Activated CD4-positive, alpha-beta T cell treated with anti-CD3 and anti-CD28 coated beads, Interleukin-2, amount 50 U/mL, for 16 hours (primary cell): Measurements from ENCODE around the gene SECTM1.

Source experiments
- DNase-seq: peaks from one replicate; pipeline ENCODE4 v3.0.0-alpha.2; 2020

SECTM1 gene

DNA sequence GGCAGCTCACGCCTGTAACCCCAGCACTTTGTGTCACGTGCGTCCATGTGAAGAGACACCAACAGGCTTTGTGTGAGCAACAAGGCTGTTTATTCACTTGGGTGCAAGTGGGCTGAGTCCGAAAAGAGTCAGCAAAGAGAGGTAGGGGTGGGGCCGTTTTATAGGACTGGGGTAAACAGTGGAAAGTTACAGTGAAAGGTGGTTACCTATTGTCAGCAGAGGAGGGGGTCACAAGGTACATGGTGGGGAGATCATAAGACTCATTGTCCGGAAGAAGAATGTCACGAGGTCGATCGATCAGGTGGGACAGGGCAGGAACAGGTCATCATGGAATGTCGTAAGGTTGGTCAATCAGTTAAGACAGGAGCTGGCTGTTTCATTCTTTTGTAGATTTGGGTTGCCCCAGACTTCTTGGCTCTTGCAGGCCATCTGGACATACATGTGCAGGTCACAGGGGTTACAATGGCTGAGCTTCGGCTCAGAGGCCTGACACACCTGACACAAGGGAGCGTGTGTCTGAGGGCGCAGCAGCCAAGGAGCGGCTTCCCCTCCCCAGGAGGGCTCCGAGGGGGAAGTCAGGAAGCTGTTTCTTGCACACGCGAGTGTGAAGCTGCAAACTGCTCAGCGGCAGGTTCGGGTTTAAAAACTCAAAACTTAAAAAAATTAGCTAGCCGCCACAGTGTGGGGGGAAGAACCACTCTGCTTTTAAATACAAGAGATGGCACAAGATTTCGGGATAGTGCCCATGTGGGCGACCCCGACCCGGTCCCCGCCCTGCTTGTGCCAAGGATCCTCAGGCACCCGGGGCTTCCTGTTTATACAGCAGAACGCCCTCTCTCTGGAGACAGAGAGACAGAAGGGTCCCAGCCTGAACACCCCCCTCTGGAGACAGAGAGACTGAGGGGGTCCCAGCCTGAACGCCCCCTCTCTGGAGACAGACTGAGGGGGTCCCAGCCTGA, 13.1 kb upstream of the SECTM1 start:
- DNase-seq: no peak

DNA sequence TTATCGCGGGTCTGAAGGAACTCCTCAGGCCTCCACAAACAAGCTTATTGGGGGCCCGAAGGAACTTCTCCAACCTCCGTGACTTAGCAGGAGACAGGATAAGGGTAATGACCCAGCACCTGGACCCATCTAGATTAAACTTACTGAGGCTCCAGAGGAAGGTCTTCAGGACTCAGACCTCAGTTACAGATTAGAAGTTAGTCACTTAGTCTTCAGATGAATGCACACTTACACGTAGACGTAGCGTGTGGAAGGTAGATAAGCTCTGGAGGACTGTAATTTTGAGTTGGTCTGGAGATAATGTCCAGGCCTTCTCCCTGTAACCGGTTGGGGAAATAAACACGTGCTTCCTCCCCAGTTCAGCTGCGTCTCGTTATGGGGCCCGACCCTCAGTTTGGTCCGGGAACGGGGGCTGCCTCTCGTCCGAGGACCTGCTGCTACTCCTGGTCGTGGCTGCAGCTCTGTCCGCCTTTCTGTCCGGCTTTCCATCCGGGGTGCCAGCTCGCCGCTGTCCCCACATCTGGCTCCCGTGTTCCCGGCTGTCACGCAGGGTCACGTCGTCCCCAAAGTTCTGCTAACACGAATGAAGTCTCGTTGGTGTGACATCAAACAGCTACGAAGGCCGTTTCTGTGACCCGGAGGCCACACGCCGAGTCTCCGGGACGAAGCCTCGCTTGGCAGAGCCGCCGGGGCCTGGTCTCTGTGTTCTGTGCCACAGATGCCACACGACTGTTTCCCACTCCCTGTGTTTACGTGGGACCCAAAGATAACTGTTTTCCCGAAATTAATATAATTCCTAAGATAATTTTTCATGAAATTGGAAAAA, 11.8 kb upstream of the SECTM1 start:
- no peak for DNase-seq

DNA sequence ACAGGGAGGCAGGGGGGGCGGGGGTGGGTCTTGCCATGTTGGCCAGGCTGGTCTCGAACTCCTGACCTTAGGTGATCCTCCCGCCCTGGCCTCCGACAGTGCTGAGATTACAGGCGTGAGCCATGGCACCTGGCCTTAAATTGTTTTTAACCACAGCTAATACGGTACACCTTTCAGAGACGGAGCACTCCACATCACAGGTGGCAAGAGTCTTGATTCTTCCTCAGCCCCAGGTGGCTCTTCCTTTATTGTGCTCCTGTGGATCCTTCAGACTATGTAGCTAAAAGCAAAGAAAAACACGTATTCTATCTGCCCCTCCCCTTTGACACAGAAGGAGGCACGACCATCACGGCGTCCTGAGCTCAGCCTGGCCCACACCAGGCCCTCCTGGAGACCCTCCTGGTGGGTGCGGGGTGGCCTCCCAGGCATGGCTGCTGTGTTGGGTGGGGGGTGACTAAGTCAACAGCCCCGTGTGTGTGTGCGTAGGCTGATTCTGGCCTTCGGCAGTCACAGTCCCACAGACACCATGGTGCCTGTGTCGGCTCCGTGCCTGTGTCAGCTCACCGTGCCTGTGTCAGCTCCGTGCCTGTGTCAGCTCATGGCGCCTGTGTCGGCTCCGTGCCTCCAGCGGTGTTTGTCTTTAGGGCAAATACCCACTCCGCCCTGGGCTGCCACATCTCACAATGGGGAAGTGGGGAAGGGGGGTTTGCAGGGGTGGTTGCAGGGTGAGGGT, 10.8 kb upstream of the SECTM1 start:
- no peak for DNase-seq

DNA sequence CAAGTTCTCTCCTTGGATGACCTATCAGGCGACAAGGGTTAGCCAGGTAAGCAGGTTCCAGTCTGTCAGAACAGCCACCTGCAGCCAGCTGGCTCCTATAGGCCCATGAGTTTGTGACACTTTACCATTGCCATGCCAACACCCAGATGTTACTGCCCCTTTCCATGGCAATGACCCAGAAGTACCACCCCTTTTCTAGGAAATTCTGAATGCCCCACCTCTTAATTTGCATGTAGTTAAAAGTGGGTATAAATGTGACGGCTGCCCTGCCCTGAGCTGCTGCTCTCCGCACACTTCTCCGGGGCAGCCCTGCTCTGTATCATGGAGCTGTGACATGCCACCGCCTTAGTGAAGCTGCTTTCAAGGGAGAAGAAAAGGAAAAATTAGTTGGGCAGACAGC, 10.0 kb upstream of the SECTM1 start:
- DNase-seq: no peak

DNA sequence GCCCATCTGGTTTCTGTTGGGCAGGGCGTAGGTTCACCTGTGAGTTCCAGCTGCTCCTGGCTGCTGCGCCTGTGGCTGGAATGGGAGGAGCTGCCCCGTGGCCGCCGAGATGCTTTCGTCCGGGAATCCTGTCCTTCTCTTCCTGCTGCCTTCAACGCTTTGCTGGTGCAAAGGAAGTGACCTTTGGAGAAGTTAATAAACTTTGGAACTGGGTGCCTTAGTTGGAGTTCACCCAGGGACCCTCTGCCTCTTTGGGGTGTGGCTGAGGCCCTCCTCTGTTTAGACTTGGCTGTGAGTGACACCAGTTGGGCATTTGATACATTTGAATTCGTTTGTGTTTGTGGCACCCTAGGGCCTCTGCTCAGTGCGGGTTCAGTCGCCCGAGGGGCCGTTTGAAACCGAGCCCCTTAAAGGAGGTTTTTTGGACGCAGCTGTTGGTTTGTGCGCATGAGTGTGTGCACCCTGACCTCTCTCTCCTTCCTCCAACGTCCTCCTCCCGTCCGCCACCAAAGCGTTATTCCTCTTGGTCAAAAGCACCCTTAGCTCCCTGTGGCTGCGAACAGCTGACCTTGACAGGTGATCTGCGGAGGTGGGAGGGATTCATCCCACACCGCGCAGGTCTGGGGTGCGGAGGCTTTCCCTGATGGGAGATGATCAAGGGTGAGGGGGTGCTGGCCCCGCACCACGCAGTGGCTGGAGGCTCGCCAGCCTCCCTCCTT, 9.0 kb upstream of the SECTM1 start:
- no peak for DNase-seq

DNA sequence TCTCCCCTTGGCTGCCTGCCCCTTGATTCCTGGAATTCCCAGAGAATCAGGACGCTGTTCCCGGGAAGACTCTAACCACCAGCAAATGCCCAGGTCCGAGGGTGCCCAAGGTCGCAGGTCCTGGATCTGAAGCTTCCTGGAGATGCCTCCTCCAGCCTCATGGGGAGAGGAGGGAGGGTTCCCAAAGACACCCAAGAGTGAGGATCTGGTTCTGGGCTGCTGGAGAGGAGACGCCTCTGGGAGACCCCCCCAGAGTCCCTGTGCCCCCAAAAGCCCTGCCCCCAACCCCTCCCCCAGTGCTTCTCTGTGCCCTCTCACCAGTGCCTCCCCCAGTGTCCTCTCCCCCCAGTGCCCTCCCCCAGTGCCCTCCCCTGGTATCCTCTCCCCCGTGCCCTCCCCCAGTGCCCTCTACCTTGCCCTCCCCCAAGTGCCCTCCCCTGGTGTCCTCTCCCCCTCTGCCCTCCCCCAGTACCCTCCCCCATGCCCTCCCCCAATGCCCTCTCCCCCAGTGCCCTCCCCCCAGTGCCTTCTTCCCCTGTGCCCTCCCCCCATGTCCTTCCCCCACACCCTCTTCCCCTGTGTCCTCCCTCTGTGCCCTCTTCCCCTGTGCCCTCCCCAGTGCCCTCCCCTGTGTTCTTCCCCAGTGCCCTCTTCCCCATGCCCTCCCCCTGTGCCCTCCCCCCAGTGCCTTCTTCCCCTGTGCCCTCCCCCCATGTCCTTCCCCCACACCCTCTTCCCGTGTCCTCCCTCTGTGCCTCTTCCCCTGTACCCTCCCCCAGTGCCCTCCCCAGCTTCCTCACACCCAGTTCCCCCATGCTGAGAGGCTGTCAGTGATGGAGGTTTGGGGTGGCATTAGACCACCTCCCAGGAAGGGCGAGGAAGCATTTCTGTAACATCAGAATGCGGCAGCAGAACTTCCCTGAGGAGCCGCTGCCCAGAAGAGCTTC, 6.3 kb upstream of the SECTM1 start:
- no peak for DNase-seq

DNA sequence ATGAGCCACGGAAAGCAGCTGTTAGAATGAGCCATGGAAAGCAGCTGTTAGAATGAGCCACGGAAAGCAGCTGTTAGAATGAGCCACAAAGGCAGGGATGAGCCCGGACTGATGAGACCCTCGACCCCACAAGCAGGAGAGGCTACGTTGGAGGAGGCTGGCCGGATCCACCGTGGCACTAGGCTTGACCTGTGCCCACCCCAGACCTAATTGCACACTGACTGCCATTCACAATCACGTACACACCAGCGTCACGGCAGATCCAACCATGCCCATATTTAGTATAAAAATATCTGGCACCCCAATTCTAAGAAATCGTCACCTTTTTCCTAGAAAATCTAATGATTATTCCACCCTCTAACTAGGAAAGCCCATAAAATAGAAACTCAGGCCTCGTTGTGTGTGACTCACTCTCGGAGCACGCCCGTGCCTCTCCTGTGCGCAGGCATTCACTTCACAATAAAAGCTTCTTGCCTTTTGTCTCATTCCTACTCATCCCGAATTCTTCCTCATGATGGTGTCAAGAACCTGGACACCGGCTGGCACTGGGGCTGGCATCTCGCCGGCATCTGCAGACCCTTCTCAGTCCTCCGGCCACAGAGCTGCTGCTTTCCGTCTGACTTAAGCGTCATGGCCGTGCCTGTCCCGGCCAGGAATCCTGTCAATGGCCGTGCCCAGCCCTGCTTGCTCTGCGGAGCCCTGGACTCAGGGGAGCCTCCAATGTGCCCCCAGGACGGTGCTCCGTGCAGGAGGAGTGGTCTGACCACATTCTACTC, 5.5 kb upstream of the SECTM1 start:
- peak; percentile 34 for DNase-seq

DNA sequence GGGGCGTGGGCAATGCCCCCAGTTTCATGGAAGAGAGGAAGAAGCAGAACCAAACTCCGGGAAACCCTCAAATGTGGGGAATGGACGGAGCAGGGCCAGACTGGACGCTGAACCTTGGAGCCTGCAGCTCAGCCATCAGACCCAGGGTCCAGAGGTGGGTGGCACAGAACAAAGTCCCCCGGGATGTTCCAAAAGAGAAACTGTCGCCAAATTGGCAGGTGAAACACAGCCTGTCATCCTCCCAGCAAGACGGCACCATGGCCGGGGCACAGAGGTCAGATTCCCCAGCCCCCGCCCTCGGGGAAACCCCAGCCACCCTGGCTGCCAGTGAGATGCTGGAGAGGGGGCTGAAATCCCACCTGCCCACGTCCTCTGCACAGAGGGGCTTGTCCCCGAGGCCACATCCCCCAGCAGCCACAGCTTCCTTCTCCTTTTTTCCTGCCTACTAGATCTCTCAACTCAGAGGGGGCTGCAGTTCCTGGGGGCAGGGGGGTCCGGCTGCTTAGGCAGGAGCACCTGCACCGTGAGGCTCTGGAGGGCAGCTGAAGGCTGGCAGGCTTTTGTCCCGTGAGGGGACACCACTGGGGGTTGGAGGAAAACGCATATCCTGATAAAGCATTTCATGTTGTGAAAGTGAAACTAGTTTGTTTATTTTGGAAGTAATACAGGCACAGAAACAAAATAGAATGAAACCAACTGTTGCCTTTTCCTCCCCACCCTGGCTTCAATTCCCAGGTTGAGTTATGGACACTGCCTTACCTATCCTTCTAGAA, 1.2 kb upstream of the SECTM1 start:
- peak; percentile 31 for DNase-seq

DNA sequence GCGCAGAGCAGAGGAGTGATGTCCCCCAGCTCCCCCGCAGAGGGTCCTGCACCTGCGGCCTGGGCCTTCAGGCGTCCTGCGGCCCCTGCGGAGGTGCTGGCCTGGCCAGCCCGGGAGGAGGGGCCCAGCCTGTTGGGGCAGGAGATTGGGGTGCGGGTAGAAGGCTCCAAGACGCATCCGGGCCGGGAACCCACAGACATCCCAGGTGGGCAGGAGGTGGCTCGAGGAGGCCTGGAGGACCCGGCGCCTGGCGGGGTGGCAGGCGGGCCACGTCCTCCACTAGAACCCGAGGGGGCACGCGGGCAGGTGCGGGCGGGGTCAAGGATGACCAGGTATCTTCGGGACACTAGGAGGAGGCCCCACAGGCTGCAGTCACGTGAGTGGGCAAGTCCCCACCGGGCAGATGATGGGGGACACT, 647 bp upstream of the SECTM1 start:
- DNase-seq: no peak

DNA sequence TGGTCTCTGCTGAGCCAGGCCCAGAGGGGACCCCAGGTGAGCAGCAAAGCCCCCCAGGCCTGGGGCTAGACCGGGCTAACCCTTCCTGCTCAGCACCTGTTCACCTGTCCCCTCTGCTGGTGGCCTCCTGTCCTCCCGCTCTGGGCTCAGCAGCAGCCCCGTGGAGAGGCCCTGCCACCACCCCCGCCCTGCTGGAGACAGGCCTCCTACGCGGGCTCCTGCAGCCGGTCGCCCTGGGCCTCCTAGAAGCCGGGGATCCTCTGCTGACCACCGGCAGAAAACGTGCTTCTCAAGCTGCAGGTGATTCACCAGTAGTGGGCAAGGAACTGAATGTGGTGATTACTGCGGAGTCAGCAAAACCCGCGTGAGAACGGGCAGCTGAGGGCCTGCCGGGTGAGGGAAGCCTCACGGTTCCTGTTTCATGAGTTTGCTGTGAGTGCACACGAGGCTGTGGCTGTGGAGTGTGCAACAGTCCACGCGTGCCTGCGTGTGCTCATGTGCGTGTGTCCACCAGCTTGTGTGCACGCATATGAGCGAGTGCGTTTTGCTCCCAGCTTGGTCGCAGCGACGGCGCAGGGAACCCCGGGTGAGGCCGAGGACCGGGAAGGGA, 792 bp downstream of the SECTM1 start:
- DNase-seq: no peak

DNA sequence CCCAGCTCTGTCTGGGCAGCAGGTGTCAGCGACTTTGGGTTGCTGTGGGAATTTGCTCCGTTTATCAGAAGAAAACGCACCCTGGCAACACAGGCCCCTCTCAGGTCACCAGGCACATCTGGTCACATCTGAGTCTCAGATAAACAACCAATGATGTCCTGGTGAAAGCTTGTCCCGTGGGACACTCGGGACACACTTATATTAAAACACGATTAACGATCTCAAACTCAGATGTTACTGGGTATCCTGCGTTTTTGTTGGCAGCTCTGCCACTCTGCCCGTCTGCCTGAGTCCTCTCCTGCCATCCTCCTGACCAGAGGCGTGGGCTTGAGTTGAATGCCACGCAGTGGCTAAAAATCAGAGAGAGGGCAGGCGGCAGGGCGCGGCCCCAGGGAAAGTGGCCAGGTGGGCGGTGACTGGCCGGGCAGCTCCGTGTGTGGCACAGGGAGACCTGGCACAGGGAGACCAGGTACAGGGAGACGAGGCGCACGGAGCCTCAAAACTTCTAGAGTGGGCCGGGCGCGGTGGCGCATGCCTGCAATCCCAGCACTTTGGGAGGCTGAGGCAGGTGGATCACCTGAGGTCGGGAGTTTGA, 2.1 kb downstream of the SECTM1 start:
- DNase-seq: no peak

DNA sequence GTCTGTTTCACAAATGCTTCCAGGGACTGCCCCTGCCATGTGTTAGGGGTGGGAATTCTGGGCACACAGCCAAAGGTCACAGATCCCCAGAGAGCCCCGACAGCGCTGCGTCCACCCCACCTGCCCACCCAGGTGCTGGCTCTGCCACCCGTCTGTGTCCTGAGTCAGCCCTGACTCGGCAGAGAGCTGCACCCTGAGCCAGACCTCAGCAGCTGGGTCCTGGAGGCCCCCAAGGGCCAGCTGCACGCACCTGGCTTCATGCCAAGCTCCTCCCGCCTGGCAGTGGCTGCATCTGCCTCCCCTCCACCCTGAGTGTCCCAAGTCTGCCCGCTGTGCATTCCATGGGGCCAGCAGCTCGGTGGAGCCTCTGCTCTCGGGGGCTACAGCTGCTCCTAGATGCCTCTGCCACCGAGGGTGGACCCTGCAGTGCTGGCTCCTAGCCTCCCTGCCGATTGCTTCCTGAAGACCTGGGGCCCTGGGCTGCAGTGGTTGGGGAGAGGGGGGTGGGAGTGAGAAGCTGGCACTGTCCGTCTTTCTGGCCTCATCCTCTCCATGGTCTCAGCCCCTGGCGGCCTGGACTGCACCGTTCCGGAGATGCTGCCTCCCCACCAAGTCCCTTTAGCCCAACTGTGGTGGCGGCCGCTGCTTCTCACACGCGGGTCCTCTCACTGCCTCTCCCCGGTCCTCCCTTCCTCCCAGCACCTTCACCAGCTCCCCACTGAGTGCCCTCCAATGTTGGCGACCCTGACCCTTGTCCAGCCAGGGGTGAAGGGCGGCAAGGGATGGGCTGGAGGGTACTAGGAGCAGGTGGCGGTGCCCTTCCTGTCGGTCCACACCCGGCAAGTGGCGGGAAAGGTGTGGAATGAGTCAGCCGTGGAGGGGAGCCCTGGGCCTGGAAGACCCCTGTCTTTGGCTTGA, 3.0 kb downstream of the SECTM1 start:
- no peak for DNase-seq

DNA sequence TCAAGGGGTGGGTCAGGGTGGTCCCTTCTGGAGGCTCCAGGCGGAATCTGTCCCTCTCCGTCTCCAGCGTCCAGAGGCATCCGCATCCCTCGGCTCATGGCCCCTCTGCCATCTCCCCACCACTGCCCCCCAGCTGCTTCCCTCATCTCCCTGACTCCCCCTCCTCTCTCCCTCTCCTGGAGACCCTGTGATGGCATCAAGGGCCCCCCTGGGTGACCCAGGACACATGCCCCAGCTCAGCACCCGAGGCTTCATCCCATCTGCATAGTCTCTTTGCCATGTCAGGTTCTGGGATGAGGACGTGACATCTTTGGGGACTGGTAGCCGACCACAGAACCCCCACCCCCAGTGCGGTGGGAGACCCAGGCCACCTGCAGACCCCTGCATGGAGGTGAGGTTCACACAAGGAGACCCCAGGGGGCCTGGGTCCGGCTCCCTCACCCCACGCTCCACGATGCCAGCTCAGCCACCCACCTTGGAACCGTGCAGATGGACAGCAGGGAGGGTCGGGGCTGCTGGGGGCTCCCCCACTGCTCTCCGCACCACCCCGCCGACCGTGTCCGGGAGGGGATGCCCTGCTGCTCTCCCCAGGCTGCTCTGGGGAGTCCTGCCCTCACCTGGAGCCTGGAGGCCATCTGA, 3.8 kb downstream of the SECTM1 start:
- DNase-seq: no peak

DNA sequence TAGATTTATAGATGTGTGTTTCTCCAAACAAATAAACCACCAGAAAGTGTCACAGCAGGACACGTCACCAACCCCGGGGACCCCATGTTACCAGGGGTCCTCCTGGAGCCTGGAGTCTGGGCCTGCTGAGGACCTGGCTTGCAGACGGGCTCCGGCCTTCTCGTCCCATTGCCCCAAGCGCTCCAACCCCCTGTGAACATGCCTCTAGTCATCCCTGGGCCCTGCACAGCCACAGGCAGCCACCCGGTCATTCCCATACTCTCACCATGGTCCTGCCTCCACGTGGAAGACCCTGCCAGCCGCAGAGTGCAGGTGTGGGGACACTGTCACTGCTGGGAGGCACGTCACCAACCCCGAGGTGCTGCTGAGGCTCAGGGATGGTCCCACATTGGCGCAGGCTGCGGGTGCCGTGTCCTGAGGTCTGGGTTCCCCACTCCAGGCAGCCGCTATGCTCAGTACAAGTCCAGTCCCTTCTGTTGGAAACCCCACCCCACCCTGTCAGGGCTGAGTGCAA, 4.5 kb downstream of the SECTM1 start:
- DNase-seq: no peak

DNA sequence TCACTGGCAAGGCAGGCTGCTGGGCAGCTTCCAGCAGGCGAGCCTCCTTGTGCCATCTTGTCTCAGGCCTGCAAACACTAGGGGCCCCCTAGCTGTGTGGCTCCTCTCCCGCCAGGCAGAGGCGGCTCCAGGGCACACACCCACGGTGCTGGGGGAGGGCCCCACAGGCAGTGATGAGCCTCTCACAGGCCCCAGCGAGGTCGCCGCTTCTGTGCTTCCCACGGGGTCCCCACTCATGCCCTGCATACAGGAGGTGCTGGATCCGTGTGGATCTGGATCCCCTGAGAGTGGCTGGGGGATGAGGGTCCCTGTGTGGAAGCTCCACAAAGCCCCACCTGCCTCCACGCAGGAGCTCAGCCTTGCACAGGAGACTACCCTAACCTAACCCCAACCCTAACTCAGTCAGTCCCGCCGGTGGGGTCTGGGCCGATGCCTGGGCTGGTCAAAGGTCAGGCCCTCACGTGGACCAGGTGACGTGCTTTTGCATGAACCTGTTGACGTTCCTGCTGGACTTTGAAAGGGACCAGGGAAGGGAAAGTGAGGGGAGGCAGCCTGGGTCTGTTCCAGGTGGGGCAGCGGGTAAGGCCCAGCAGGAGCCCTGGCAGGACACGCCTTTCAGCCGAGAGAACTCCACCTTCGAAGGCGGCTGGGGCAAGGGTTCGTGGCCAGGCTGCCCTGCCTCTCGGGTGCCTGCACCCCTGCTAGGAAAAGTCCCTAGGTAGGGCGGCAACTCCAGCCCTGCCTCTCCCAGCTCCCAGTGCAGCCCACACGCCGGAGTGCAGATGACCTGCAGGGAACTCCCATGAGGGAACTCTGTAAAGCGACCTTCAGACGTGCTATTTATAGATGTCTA, 5.2 kb downstream of the SECTM1 start:
- DNase-seq: no peak

DNA sequence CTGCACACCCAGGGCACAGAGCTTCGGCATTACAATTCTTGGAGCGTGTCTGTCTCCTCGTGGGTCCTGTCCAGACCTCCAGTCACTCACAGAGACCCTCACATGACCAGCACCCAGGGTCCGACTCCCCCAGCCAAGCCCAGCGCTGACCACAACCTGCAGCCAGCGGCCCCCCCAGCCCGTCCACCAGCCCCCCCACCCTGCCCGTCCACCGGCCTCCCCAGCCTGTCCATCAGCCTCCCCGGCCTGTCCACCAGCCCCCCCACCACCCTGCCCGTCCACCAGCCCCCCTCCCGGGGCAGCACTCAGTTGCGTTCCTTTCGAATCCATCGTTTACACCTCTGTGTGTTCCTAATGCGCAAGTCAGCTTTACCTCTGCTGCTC, 5.8 kb downstream of the SECTM1 start:
- no peak for DNase-seq
